GM12875 (cell line): ENCODE results near the gene PWWP2B.

ENCODE experiments used
- H3K4me3 ChIP-seq: one replicate; pipeline ENCODE4 v1.5.1; 2011; ENCODE audit warnings: low read depth, low read length, control low read depth
- TF ChIP-seq, protein P1 (sequence below): IDR thresholded peaks from 2 replicates; pipeline ENCODE4 v1.5.1; 2011; ENCODE audit warnings: low read depth, mild to moderate bottlenecking, control low read depth, inconsistent platforms, low read length, moderate library complexity, borderline replicate concordance; ENCODE audit not compliant: insufficient read depth

The PWWP2B gene

GRCh38 chr10:132417957-132418441 is 21.0 kb downstream of the PWWP2B start:
- TF ChIP-seq, protein P1, sequence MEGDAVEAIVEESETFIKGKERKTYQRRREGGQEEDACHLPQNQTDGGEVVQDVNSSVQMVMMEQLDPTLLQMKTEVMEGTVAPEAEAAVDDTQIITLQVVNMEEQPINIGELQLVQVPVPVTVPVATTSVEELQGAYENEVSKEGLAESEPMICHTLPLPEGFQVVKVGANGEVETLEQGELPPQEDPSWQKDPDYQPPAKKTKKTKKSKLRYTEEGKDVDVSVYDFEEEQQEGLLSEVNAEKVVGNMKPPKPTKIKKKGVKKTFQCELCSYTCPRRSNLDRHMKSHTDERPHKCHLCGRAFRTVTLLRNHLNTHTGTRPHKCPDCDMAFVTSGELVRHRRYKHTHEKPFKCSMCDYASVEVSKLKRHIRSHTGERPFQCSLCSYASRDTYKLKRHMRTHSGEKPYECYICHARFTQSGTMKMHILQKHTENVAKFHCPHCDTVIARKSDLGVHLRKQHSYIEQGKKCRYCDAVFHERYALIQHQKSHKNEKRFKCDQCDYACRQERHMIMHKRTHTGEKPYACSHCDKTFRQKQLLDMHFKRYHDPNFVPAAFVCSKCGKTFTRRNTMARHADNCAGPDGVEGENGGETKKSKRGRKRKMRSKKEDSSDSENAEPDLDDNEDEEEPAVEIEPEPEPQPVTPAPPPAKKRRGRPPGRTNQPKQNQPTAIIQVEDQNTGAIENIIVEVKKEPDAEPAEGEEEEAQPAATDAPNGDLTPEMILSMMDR, result no peak

DNA sequence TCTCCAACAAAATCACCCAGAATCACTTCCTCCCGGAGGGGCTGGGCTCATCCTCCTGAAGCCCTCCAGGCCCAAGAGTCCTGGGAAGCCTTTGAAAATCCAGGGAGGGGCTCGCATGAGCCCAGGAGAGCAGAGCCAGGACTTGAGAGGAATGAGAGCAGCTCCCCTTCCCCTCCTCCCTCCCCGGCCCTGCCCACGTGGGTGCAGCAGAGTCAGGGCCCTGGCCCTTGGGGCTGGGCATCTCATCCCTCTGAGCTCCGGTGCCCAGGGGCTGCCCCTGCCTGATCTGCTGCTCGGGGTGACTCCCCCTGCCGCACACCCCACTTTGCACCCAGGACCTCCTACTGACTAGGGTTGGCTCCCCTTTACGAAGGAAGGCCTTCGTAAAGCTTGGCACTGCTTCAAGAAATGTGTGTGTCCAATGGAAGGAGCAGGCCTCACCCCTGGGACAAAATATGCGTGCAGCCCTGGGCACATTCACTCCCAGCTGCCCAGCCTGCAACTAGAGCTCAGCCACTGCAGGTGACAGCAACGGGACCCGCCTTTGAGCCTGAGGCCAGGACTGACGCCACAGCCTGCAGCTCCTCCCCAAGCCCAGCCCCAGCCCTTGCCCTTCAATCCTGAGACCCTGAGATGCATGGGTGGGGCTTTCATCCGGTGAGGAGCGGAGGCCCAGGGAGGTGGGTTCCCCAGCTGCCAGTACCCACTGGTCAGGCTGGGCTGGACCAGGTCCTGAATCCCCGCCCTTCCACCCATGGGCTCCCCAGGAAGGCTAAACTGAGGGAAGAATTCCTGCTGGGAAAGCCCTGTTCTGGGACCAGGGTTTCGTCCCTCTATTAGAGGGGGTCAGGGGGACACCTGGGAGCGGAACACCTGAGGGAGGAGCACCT is 21.8 kb downstream of the PWWP2B start:
- TF ChIP-seq, protein P1, result no peak
- H3K4me3 ChIP-seq, result no peak overlapping the region

More at GRCh38 chr10:132417957-132418441, 21.0 kb downstream of the PWWP2B start:
- H3K4me3 ChIP-seq, result no peak overlapping the region

DNA sequence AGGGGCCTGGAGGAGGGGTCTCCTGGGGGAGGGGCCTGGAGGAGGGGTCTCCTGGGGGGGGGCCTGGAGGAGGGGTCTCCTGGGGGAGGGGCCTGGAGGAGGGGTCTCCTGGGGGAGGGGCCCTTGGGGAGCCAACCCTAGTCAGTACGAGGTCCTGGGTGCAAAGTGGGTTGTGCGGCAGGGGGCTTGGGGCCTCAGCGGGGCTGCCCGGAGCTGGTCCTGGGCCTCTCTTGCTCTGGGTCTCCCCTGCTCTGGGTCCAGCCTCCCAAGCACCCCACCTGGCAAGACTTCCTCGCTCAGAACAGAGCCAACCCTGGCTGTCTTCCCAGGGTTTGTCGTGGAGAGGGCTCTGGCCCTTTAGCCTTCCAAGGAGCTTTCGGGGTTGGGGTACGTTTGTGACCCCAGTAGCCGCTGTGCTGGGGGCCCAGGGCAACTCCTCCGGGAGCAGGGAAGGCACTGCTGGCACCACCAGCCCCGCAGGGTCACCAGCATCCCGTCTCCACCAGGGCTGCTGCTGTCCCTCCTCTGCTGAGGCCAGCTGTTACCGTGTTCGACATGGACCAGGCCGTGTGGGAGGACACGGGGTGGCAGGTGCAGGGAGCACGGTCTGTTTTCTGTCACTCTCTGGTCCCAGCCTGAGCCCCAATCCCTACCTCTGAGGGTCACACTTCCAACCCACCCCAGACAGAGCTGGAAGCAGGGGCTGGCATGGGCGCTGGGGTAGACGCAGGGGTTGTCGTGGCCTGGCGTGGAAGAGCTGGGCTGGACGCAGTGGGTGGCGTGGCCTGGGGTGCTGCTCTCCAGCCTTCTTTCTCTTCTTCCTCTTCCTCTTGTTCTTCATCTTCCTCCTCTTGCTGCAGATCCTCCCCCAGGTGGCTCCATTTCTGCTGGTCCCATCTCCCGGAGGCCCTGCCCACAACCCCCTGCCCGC is 22.8 kb downstream of the PWWP2B start:
- no peak overlapping the region for H3K4me3 ChIP-seq
- TF ChIP-seq, protein P1, result no peak

DNA sequence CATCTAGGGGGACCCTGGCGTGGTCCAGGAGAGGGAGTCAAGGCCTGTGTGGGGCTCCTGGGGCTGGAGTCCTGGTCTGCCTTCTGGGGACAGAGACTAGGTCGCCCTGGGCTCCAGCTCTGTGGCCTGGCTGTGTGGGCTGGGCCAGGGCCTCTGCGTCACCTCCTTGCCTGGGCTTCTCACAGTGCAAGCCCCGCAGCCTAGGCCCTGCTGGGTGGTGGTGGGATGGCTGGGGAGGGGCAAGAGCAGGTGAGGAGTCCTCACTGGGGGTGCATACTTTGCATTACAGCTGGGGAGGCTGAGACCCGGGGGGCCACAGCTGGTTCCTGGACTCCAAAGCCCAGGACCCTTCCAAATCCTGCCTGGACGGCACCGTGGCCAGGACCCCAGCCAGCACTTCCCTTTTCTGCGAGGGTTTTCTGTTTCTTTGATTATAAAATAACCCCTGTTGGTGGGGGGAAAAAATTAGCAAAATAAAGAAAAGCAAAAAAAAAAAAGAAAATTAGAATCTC is 23.5 kb downstream of the PWWP2B start:
- no peak overlapping the region for H3K4me3 ChIP-seq
- TF ChIP-seq, protein P1, result no peak

DNA sequence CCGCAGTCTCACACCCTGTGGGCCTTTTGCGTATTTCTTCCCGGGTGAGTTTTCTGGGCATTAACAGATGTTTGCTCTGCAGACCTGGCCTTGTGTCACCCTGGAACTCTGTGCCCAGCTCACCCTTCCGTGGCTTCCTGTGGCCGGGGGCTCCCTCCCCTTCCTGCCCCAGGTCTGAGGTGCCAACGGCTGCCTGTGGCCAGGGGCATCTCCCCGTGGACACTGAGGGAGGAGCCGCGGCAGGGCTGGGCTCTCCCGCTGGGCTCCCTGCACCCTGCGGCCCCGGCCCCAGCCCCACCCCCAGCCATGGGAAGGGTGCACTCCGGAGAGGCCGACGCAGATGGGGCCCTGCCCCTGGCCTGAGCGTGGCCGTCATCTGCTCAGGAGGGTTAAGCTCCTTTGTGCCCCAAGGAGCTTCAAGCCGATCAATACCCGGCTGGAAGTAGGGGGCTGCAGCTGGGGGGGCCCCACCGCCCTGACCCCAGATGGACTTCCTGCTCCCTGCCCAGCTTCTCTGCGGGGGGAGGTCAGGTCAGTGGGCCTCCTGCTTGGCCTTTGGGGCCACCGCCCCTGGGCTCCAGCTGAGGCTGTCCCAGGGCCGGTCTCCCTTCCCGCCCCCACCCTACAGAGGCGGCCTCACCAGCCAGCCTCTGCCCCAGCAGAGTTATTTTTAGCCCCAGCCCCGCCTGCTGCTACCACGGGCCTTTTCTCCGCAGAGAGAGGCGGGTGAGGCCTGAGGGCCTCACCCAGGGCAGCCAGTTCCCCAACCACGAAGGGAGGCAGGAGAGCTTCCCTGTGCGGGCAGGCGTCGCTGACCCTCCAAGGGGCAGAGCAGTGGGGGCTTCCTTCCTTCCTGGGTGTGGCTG is 24.2 kb downstream of the PWWP2B start:
- TF ChIP-seq, protein P1, result no peak
- H3K4me3 ChIP-seq, result no peak overlapping the region
